ACC112 (cell line): ENCODE data around the gene EVI2B.
"Not testable (repeated sequence)": the region's sequence is repeated elsewhere in the genome, so short reads cannot be mapped to it uniquely, and the experiment has no call there.

Source experiments
- H2AFZ ChIP-seq: fragments of 200-600 bp; sonication (generic); one replicate; pipeline ENCODE4 v1.6.0; 2017; ENCODE audit warnings: antibody characterized with exemption, low read length; ENCODE audit not compliant: unreplicated experiment
- H3K27ac ChIP-seq: fragments of 200-600 bp; sonication (generic); 2 replicates; pipeline ENCODE4 v1.5.1; 2014; ENCODE audit warnings: low read depth, mild to moderate bottlenecking, antibody characterized with exemption, low read length, moderate library complexity
- H3K27me3 ChIP-seq: fragments of 200-600 bp; sonication (generic); 2 replicates; pipeline ENCODE4 v1.6.1; 2014; ENCODE audit warnings: mild to moderate bottlenecking, antibody characterized with exemption, low read length, moderate library complexity, mixed read lengths; ENCODE audit not compliant: insufficient read depth
- H3K36me3 ChIP-seq: fragments of 200-600 bp; sonication (generic); 2 replicates; pipeline ENCODE4 v1.6.1; 2016; ENCODE audit warnings: mild to moderate bottlenecking, antibody characterized with exemption, low read length, moderate library complexity, mixed read lengths; ENCODE audit not compliant: insufficient read depth
- H3K4me1 ChIP-seq: fragments of 200-600 bp; sonication (generic); one replicate; pipeline ENCODE4 v1.6.1; 2016; ENCODE audit warnings: low read length, mixed read lengths; ENCODE audit not compliant: insufficient read depth, unreplicated experiment, control insufficient read depth
- H3K4me3 ChIP-seq: fragments of 200-600 bp; sonication (generic); 2 replicates; pipeline ENCODE4 v1.5.1; 2014; ENCODE audit warnings: mild to moderate bottlenecking, low read depth, low read length
- H3K79me2 ChIP-seq: fragments of 200-600 bp; sonication (generic); one replicate; pipeline ENCODE4 v1.6.0; 2016; ENCODE audit warnings: low read length; ENCODE audit not compliant: control insufficient read depth, unreplicated experiment, insufficient read depth

EVI2B gene

GRCh38 chr17:31294820-31295488 is 18.9 kb downstream of the EVI2B start:
- no peak overlapping the region for H3K27ac ChIP-seq
- H3K4me1 ChIP-seq: no peaks in the 10 kb centered on the region
- H3K79me2 ChIP-seq: no peaks in the 10 kb centered on the region
- H3K4me3 ChIP-seq: no peak overlapping the region
- H2AFZ ChIP-seq: no peak overlapping the region
- H3K27me3 ChIP-seq: no peaks in the 10 kb centered on the region
- H3K36me3 ChIP-seq: no peaks in the 10 kb centered on the region

- Histone ChIP-seq H3K27me3 (no peaks in the 10 kb centered on the region), H3K4me1 (peaks cover 5% of the 10 kb centered on the region), H3K27ac (no peak overlapping the region), H3K4me3 (no peak overlapping the region), H3K36me3 (no peaks in the 10 kb centered on the region), H3K79me2 (no peaks in the 10 kb centered on the region), H2AFZ (no peak overlapping the region)
These were observed 19.6 kb downstream of the EVI2B start for GRCh38 chr17:31294231-31294630.

- no peak overlapping the region for H3K27ac ChIP-seq
- no peaks in the 10 kb centered on the region for H3K36me3 ChIP-seq
- no peaks in the 10 kb centered on the region for H3K27me3 ChIP-seq
- H3K79me2 ChIP-seq: no peaks in the 10 kb centered on the region
- H3K4me3 ChIP-seq: no peak overlapping the region
- H2AFZ ChIP-seq: no peak overlapping the region
- peaks cover 5% of the 10 kb centered on the region for H3K4me1 ChIP-seq
These were observed 20.3 kb downstream of the EVI2B start for GRCh38 chr17:31293581-31293980.

GRCh38 chr17:31291820-31292219 is 22.0 kb downstream of the EVI2B start:
- Histone ChIP-seq H3K79me2 (no peaks in the 10 kb centered on the region), H2AFZ (no peak overlapping the region), H3K27me3 (no peaks in the 10 kb centered on the region), H3K36me3 (no peaks in the 10 kb centered on the region), H3K4me3 (no peak overlapping the region), H3K27ac (no peak overlapping the region), H3K4me1 (peaks cover 5% of the 10 kb centered on the region)

- Histone ChIP-seq H2AFZ (no peak overlapping the region), H3K36me3 (no peaks in the 10 kb centered on the region), H3K27me3 (no peaks in the 10 kb centered on the region), H3K79me2 (no peaks in the 10 kb centered on the region), H3K4me3 (no peak overlapping the region), H3K27ac (no peak overlapping the region), H3K4me1 (peaks cover 5% of the 10 kb centered on the region)
These were observed 24.1 kb downstream of the EVI2B start for GRCh38 chr17:31289790-31290189.

GRCh38 chr17:31287932-31288331 is 25.9 kb downstream of the EVI2B start:
- not testable (repeated sequence) for H3K79me2 ChIP-seq, H3K36me3 ChIP-seq, H3K4me3 ChIP-seq, H3K27ac ChIP-seq, H3K4me1 ChIP-seq, H2AFZ ChIP-seq, H3K27me3 ChIP-seq

- Histone ChIP-seq H3K4me1 (peaks cover 5% of the 10 kb centered on the region), H3K79me2 (no peaks in the 10 kb centered on the region), H3K4me3 (no peak overlapping the region), H3K27me3 (no peaks in the 10 kb centered on the region), H3K27ac (no peak overlapping the region), H2AFZ (no peak overlapping the region), H3K36me3 (no peaks in the 10 kb centered on the region)
These were observed 27.3 kb downstream of the EVI2B start for GRCh38 chr17:31286587-31286986.

- Histone ChIP-seq H2AFZ (no peak overlapping the region), H3K4me3 (no peak overlapping the region), H3K27ac (no peak overlapping the region), H3K27me3 (no peaks in the 10 kb centered on the region), H3K4me1 (no peaks in the 10 kb centered on the region), H3K79me2 (no peaks in the 10 kb centered on the region), H3K36me3 (no peaks in the 10 kb centered on the region)
These were observed 30.0 kb downstream of the EVI2B start for GRCh38 chr17:31283841-31284240.

- H2AFZ ChIP-seq: no peak overlapping the region
- 0 out of 2 replicates have a peak, but pooled peaks cover 2% of the 10 kb centered on the region for H3K36me3 ChIP-seq
- no peaks in the 10 kb centered on the region for H3K4me1 ChIP-seq
- H3K79me2 ChIP-seq: no peaks in the 10 kb centered on the region
- H3K27ac ChIP-seq: no peak overlapping the region
- H3K4me3 ChIP-seq: no peak overlapping the region
- H3K27me3 ChIP-seq: no peaks in the 10 kb centered on the region
These were observed 32.8 kb downstream of the EVI2B start for GRCh38 chr17:31281061-31281460.

GRCh38 chr17:31279401-31279800 is 34.5 kb downstream of the EVI2B start:
- Histone ChIP-seq H3K79me2 (no peaks in the 10 kb centered on the region), H3K4me1 (peaks cover 9% of the 10 kb centered on the region), H3K4me3 (no peak overlapping the region), H2AFZ (no peak overlapping the region), H3K27ac (no peak overlapping the region), H3K36me3 (peaks cover 8% of the 10 kb centered on the region; the same call in 1 of the 2 replicates), H3K27me3 (no peaks in the 10 kb centered on the region)

- H3K27ac ChIP-seq: peak overlapping the region; percentile 80
- H3K36me3 ChIP-seq: peaks cover 18% of the 10 kb centered on the region
- H3K4me1 ChIP-seq: peaks cover 28% of the 10 kb centered on the region
- no peak overlapping the region for H2AFZ ChIP-seq
- no peaks in the 10 kb centered on the region for H3K79me2 ChIP-seq
- H3K27me3 ChIP-seq: no peaks in the 10 kb centered on the region
- no peak overlapping the region for H3K4me3 ChIP-seq
These were observed 38.7 kb downstream of the EVI2B start for GRCh38 chr17:31275116-31275515.
